ENCODE data around the gene SLC1A7. TPM values are rescaled to one million over a fixed set of nuclear protein-coding genes. Genes with fewer than 3 reads are reported as not detected.

The SLC1A7 gene
- total RNA-seq, 1 donor from 2014 or later, result not detected

GRCh38 chr1:53077599-53077965, 64.9 kb downstream of the SLC1A7 start:
- intact Hi-C loops (cut with micrococcal nuclease), result no loop called here

DNA sequence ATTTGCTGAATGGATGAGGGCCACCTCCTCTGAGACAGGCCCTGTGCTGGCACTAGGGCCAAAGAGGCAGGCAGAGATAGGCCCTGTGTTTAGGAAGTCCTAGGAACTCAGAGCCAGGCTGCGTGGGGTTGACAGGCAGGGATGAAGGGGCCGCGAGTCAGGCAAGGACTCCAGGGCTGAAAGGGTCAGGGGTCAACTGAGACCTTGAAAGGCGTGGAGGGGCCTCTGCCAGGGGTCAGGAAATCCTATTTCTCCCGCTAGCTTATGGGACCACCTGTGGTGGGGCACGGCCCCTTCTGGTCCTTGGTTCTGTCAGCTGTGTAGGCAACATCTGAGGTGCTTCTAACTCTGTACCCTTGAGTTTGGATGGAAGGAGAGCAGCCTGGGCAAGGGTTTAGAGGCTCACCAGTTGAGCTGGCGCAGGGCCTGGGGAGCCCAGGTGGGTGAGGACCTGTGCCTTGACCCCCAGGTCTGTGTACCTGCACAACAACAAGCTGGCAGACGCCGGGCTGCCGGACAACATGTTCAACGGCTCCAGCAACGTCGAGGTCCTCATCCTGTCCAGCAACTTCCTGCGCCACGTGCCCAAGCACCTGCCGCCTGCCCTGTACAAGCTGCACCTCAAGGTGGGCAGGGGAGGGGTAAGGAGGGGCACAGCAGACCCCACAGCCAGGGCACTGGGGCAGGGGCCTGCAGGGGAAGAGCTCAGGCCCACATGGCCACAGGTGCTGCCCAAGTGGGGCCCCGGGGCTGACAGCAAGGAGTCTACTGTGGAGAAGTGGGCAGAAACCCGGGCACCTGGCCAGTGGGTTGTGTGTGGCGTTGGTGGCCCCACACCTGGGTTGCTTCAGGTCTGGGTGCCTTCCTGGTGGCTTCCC, 65.5 kb downstream of the SLC1A7 start:
- intact Hi-C loops (cut with micrococcal nuclease), result no loop called here

DNA sequence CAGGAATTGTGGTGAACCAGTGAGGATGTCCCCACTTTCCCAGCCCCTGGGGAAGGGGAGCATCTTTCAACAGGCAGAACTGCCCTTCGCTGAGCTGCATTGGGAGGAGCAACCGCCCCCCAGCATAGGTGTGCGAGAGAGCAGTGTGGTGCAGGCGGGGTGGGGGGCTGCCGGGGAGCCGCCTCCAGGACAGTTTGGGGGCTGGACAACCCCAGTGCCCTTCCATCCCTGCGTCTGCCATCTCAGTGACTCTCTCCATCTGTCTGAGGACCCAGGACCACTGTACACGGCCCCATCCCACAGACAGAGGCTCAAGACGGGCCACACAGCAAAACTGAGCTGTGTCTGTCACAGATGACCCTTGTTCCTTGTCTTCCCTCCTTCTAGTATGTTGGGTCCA, 66.3 kb downstream of the SLC1A7 start:
- intact Hi-C loops (cut with micrococcal nuclease), result no loop called here

DNA sequence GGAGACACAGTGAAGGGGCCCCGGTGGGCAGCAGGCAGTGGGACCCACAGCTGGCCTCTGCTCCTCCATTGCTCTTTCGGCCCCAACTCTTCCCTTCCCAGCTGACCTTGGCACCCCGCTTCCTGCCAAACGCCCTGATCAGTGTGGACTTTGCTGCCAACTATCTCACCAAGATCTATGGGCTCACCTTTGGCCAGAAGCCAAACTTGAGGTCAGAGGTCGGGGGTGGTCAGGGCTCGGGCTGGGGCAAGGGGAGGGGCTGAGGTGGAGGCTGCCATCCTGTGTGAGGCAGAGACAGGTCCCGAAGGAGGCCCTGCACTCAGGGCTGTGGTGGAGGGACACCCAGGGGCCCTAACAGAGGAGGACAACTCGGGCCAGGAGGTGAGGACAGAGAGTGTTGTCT, 66.7 kb downstream of the SLC1A7 start:
- intact Hi-C loops (cut with micrococcal nuclease), result no loop called here

DNA sequence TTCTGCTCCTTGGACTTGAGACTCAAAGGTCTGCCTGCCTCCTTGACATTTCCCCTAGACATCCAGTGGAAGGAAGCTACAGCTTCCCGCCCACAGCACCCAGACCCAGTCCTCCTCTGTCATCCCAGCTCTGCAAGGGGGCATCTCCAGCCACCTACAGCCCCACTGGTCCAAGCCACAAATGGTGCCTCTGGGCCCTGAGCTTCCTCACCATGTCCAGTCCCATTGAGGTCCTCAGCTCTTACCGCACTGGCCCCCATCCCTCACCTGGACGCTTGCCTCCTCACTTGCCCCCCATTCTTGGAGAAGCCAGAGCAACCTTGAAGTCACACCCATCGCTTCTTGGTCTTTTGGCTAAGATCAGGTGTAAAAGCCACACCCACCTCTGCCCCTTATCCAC, 67.2 kb downstream of the SLC1A7 start:
- intact Hi-C loops (cut with micrococcal nuclease), result no loop called here

DNA sequence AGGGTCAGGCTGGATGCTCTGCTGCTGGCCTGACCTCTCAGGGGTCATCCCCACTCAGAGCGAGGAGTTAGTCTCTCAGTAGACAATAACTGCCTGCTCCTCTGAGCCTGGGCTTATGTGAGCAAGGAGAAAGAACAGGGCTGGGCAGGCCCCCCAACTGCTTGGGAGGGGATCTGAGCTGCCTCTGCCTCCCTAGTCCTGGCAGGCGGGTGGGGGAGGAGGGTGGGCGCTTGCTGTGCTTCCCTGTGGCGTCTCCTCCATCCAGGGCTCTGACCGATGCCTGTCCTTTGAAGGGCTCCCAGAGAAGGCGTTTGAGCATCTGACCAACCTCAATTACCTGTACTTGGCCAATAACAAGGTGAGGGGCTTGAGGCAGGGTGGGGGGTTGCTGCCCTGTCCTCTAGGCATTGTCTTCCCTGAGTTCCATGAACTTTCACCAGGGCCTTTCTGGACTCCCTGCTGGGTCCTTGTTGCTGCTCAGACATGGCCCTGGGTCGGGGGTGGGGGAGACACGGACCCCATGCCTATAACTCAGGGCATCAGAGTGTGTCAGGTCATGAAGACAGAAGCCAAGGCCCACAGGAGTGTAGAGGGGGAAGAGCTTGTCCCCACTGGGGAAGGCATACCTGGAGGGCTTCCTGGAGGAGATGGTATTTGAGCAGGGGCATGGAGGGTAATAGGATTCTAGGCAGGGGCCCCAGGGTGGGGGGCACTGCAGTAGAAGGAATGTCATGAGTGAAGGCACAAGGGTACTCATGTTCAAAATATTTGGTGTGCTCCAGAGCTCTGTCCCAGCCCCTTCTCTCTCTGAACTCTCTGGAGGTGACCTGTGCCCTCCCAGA, 67.9 kb downstream of the SLC1A7 start:
- intact Hi-C loops (cut with micrococcal nuclease), result no loop called here

DNA sequence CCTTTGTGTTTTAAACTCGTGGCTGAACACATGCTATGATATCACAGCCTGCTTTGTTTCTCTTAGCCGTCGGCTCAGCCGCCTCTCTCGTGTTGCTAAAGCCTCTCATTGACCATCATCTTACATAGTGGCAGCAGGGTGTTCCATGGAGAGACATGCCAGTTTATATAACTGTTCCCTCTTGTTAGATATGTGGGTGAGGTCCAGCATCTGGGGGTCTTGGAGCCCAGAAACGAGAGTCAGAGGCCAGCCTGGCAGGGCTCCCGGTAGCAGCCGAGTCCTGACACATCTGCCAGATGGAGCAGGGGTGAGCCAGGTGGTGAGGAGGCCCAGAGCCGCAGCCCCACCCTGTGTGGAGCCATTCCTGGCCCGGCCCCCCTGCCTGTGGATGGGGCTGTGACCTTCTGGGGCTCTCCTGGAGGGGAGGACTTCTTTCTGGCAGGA, 68.5 kb downstream of the SLC1A7 start:
- intact Hi-C loops (cut with micrococcal nuclease), result no loop called here

DNA sequence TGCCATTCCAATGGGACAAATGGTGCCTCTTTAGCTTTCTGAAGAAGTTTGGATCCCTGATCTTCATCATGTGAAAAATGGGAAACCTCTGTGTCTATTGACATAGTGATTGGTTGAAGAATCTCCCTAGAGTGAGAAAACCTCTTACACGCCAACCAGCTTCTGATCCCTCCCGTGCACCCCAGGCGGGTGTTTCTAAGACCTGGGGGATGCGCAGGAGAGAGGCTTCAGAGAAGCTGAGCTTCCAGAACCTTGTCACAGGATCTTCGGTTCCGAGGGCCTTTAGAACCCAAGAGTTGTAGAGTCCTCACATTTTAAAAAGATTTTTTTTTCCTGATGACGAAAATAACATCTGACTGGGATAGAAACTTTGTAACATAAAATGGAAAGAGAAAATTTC, 69.2 kb downstream of the SLC1A7 start:
- intact Hi-C loops (cut with micrococcal nuclease), result no loop called here

- intact Hi-C loops (cut with micrococcal nuclease), result no loop called here
These were observed 70.5 kb downstream of the SLC1A7 start for GRCh38 chr1:53071915-53072314.

DNA sequence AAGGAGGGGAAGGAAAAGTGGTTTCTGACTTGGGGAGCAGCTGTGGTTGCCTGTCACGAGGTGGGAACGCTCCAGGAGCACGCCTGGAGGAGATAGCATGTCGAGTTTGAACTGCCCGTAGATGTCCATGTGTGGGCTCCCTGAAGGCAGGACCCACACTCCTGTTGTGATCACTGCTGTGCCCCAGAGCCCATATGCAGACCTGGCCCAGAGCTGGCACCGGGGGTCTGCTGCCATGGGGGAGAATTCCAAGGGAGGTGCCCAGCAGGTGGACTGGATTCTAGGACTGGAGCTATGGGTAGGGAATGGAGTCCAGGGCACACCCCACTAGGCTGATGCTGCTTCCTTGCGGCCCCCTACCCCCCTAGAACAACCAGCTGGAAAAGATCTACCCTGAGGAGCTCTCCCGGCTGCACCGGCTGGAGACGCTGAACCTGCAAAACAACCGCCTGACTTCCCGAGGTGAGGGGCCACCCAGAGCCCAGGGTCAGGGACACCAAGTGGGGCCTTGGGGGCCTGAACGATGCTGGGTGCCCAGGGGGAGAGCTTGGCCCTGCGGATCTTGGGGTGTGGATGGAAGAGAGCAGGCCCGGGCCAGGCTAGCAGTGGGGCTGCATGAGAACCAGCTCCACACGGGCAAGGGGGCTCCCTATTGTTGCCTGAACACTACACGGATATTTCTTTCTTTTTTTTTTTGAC, 71.1 kb downstream of the SLC1A7 start:
- intact Hi-C loops (cut with micrococcal nuclease), result no loop called here

- intact Hi-C loops (cut with micrococcal nuclease), result no loop called here
These were observed 71.8 kb downstream of the SLC1A7 start for GRCh38 chr1:53070621-53071020.

DNA sequence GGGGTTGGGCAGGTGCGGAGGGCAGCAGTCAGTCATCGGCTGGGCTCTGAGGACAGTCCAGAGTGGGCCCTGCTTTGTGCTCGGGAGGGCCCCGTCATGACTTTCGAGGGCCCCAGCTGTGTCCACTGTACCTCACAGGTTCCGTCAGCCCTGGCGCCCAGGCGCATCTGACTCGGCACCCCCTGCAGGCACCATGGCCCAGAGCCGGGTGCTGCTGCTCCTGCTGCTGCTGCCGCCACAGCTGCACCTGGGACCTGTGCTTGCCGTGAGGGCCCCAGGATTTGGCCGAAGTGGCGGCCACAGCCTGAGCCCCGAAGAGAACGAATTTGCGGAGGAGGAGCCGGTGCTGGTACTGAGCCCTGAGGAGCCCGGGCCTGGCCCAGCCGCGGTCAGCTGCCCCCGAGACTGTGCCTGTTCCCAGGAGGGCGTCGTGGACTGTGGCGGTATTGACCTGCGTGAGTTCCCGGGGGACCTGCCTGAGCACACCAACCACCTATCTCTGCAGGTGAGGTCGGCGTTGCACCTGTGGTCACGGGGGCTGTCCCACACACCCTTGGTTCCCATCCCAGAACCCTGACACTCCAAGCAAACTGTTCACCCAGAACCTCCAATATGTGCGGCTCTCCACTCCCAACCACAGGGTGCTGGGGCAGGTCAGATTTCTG, 72.6 kb downstream of the SLC1A7 start:
- intact Hi-C loops (cut with micrococcal nuclease), result no loop called here

GRCh38 chr1:53069265-53069662, 73.2 kb downstream of the SLC1A7 start:
- intact Hi-C loops (cut with micrococcal nuclease), result no loop called here

DNA sequence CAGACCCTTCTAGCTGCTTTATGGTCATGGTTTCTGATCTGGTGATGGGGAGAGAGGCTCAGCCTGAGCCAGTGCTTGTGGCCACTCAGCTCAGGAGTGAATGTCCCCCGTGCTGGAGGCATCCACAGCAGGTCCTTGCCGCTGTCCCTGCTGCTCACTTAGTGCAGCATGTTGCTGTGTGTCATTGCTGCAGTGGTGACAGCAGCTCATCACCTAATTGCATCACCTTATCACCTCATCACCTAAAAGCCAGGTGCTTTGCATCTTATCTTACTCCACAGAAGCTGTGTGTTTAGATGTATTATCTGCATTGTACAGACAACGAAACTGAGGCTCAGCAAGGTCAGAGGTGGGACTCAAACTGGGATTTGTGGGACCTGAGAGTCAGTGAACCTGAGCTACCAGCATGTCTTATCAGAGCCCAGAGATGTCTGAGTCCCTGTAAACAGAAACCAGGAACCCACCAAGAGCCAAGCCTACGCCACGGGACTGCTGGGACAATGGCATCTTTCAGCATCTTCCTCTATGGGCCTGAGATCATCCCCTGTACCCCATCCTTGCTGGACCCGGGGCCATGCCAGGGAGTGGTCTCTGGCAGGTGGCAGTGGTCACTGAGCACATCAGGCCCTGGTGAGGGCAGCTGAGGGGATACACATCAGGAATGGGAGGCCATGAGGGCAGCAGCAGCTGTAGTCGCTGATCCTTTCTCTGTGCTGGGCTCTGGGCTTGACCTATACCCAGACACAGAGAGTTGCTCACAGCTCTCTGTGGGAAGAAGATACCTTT, 73.9 kb downstream of the SLC1A7 start:
- intact Hi-C loops (cut with micrococcal nuclease), result no loop called here

GRCh38 chr1:53067886-53068285, 74.6 kb downstream of the SLC1A7 start:
- intact Hi-C loops (cut with micrococcal nuclease), result no loop called here

DNA sequence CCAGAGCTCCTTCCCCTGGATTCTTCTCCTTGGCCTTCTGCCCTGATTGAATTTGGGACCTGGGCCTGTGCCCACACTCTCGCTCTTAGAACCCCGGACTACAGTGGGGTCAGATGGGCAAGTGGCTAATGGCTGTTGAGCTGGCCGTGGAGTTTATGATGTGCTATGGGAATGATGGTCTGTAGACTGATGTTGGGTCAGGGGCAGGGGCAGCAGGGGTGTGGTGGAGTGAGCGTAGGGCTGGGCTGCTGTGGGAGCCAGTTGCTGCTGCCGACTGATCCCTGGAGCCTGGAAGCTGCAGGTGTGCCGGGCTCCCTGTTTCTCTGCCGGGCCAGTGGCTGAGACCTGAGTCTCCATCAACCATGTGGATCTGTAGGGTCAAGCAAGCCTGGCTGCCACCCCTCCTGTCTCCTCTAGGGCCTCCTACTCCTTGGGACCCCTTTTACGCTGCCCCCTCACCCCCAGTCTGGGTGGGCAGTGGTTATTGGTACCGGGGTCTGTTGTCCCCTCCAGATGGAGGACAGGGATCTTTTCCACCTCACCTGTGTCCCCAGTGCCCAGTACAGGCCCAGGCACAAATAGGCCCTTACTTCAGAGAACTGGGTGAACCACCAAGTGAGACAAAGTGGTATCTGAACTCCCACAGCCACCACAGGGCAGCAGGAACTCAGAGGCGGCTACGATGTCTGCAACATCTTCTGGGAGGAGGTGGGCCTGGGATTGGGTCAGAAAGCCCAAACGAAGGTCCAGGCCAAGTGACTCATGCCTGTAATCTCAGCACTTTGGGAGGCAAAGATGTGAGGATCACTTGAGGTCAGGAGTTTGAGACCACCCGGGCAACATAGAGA, 75.3 kb downstream of the SLC1A7 start:
- intact Hi-C loops (cut with micrococcal nuclease), result no loop called here

DNA sequence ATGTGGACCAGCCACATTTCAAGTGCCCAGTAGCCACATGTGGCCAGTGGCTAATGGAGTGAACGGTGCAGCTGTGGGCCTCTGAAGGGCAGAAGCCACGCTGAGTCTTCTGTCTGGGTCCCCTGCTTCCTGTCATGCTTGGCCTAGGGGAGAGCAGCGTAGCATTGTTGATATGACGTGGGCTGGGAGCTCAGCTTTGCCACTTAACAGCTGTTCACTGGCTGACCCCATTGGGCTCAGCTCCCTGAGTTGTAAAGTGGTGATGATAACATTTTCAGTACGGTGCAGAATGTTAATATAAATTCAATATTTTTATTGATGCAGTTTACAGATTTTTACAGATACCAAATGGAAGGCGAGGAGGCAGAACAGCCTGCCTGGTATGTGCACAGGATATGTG, 76.0 kb downstream of the SLC1A7 start:
- intact Hi-C loops (cut with micrococcal nuclease), result no loop called here

DNA sequence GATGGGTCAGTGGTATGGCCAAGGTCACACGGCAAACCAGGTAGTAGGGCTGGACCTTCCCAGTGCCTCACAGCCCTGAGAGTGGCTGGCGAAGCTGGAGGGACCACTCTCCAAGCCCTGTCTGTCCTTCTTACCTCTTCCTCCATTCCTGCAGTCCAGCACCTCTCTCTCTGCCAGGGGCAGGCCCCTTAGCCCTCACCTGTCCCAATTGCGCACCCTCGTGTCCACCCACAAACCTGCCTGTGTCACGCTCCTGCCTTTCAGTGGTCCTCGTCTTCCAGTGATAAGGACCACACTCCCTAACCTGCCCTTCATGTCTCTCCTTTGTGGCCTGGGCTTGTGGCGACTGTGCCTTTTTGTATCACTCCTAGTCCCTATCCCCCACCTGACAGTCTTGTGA, 77.0 kb downstream of the SLC1A7 start:
- intact Hi-C loops (cut with micrococcal nuclease), result no loop called here

DNA sequence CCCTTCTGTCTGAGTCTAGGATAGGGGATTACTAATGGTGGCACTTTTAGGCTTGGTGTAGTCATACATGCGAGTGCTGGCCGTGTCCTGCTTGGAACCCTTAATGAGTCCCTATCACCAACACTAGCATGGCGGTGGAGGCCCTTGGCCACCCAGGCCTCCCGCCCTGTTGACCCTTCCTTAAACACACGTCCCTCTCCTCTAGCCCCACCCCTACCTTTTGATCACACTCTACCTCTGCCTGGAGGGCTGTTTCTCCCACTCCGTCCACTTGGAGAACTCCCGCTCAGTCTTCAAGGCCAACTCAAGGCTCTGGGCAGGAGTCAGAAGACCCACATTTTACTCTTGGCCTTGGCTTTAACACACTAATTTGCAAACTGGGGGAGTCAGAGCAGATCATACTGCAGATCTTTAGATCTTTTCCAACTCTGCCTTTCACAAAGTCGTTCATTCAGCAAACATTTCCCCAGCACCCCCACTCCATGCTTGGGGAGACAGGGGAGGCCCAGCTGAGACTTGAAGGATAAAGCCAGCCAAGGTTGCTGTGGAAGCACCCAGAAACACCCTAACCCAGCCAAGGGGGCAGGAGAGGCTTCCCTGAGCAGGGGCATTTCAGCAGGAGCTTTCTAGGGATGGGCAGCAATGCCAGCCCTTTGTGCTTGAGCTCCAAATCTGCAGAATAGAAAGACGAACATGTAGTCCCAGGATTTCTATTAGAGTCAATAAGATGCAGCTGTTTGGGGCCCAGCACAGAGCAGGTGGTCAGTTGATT, 78.5 kb downstream of the SLC1A7 start:
- intact Hi-C loops (cut with micrococcal nuclease), result no loop called here

Data from T-helper 2 cell treated with Interferon-gamma antibody and Interleukin-4, amounts not matched to agents 100 ng/mL and 5 ng/mL, for 36 hours (primary cell).